Smooth muscle cell of bladder (primary cell): ENCODE measurements around the gene PRKAR1A. TPM values are rescaled to one million over a fixed set of nuclear protein-coding genes. Genes with fewer than 3 reads are reported as not detected.

ENCODE experiments used
- total RNA-seq: library from RNA; depleted of rRNA; stranded (reverse); fragments of >200 nt; gene quantifications from 2 replicates; pipeline ENCODE4 v1.2.3, GENCODE V29; 2014

The PRKAR1A gene
- total RNA-seq = 284 and 307 TPM in 2 replicates

GRCh38 chr17:68512247-68512959, at the start of gene PRKAR1A:
TSS of gene PRKAR1A (plus strand) at chr17:68512430. CDS start at chr17:68515400, 2,970 bp downstream.

Other genes starting within 250 kb of the PRKAR1A start
- 0.18 and 1.00 TPM in 2 replicates for gene SLC16A6, start 221.3 kb upstream of the PRKAR1A start, total RNA-seq
- 1.6 and 2.6 TPM in 2 replicates for gene ARSG, start 220.9 kb upstream of the PRKAR1A start, total RNA-seq
- gene WIPI1, start 54.9 kb upstream of the PRKAR1A start, total RNA-seq = 327 and 332 TPM in 2 replicates
- gene FAM20A, start 88.9 kb downstream of the PRKAR1A start, total RNA-seq = 22.9 and 32.9 TPM in 2 replicates